ENCODE results near the gene XIRP2. TPM values are rescaled to one million over a fixed set of nuclear protein-coding genes. Genes with fewer than 3 reads are reported as not detected.

The XIRP2 gene, protein sequence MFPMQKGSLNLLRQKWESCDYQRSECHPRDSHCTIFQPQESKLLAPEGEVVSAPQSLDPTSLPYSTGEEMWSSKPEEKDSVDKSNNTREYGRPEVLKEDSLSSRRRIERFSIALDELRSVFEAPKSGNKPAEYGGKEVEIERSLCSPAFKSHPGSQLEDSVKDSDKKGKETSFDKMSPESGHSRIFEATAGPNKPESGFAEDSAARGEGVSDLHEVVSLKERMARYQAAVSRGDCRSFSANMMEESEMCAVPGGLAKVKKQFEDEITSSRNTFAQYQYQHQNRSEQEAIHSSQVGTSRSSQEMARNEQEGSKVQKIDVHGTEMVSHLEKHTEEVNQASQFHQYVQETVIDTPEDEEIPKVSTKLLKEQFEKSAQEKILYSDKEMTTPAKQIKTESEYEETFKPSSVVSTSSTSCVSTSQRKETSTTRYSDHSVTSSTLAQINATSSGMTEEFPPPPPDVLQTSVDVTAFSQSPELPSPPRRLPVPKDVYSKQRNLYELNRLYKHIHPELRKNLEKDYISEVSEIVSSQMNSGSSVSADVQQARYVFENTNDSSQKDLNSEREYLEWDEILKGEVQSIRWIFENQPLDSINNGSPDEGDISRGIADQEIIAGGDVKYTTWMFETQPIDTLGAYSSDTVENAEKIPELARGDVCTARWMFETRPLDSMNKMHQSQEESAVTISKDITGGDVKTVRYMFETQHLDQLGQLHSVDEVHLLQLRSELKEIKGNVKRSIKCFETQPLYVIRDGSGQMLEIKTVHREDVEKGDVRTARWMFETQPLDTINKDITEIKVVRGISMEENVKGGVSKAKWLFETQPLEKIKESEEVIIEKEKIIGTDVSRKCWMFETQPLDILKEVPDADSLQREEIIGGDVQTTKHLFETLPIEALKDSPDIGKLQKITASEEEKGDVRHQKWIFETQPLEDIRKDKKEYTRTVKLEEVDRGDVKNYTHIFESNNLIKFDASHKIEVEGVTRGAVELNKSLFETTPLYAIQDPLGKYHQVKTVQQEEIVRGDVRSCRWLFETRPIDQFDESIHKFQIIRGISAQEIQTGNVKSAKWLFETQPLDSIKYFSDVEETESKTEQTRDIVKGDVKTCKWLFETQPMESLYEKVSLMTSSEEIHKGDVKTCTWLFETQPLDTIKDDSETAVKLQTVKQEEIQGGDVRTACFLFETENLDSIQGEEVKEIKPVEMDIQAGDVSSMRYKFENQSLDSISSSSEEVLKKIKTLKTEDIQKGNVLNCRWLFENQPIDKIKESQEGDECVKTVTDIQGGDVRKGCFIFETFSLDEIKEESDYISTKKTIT (N-terminal part only)
- 537 TPM for total RNA-seq
- long read RNA-seq, partial matches to known transcripts, result 141 of 240 reads
- long read RNA-seq, other reads (novel, unspliced or antisense), result 95 of 240 reads

DNA sequence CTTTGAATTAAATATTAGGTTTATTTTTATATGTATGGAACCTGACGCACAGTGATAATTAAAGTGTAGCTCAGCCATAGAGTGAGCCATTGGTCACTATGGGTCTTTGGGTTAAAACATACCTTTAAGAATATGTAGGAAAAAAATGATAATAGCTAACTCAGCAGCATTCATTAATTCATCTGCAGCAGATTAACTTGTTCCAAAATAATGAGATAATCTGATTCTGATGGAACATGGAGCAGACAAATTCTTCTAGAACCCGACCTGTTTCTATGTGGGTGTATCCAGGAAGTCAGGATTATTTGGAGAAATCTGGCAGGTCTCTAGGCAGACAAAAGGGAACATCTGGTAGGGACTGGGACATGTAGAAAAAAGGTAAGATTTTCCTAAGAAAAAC lies at the start of gene XIRP2:
Gene XIRP2, plus strand, starts transcription at position 301 of the 400 bp plus-strand sequence. CDS start 15,003 bp downstream, outside the sequence.
- intact Hi-C loops (cut with DNase I), result no loop called here
- no peak for DNase-seq (ENCODE audit: low spot score)

DNA sequence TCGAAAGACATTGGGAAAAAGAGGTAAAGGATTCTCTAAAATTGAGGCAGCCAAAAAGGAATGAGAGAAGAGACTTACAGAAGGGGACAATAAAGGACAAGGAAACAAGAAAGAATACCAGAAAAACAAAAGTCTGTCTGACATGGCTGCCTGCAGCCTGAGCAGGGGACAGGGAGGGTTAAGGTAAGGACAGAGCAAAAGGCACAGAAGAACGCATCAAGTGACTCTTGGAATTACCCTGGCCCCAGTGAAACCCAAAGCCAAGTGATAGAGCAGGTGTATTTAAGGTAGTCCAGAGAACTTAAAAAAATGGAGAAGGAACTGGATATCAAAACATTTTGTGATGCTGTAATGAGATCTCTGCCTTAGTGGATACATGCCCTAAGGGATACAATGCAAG lies 47.1 kb upstream of the XIRP2 start:
- intact Hi-C loops (cut with DNase I), result no loop called here
- no peak for DNase-seq (ENCODE audit: low spot score)

DNA sequence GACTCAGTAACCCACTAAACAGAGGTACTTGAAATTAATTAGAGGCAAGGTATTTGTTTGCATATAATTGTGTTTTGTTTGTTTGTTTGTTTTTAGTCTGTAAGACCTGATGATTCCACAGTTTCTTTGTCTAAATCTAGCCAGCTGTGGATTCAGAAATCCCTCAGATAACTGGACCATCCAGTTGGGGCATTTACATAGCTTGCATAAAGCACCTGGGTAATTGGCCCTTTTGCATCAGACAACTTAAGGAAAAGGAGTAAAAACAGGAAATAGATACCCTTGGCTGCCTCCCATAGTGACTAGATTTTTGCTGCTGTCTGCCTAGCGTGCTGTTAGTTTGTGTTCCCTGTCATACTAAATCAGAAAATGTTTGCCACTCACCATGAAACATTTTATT lies 46.6 kb upstream of the XIRP2 start:
- intact Hi-C loops (cut with DNase I), result no loop called here

DNA sequence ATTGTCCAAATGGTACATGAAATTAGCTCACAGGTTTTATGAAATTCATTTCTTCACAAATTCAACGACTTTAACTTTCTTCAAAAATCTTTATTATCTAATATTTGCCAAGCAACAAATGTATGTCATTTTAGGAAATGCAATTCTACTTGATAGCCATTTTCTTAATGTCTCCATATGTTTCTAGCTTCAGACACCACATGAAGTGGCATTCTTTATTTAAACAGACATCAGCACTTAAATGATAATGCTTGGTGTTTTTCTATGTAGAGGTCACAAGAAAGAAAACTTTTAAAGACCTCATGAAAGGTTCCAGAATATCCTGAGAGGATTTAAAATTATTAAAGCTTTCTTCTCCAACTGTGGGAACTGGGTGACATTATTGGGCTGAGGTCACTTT lies 44.2 kb upstream of the XIRP2 start:
- intact Hi-C loops (cut with DNase I), result no loop called here
- no peak for DNase-seq (ENCODE audit: low spot score)

More for the DNA sequence above, 46.6 kb upstream of the XIRP2 start:
- DNase-seq (ENCODE audit: low spot score), result no peak

DNA sequence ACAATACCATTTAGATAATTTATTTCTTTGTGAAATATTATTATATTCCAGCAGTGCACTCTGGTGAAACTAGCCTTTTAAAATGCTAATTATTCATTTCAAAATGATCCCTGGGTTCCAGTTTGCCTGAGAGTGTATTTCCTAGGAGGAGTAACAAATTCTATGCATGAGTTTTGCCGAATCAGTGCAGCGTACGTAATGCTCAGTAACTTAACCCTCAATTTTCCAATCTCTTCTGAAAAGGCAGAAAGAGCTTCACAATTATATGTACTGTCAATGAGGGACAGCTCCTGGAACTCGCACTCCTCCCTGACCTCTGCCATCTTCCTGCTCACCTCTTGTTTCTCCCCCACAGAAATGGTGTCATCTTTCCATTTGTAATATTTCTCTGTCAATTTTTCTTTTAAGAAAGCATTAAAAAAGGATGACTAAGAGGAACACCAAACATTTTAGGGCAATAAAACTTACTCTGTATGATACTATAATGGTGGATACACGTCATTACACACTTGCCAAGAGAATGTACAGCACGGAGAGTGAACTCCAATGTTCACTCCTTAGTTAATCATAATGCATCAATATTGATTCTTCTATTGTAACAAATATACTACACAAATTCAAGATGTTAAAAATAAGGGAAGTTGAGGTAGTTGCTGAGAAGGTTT lies 25.7 kb upstream of the XIRP2 start:
- intact Hi-C loops (cut with DNase I), result no loop called here
- no peak for DNase-seq (ENCODE audit: low spot score)

DNA sequence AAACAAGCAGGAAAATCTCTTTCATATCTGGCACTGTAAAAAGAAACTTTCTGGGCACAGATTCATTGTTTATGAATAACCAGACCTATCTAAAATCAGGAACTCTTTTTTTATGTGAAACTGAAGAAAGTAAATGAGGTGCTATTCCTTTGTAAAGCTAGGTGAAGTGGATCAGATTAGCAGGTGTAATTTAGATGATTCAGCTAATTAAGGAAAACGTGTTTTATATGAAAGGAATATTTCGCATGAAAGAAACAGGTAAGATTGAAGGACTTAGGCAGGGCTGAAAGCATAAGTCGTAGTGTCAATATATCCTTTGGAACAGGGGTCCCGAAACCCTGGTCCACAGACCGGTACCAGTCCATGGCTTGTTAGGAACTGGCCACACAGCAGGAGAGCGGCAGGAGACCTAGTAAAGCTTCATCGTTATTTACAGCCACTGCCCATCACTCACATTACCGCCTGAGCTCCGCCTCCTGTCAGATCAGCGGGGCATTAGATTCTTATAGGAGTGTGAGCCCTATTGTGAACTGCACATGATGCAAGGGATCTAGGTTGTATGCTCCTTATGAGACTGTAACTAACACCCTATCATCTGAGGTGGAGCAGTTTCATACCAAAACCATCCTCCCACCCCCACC lies 20.3 kb upstream of the XIRP2 start:
- no peak for DNase-seq (ENCODE audit: low spot score)
- intact Hi-C loops (cut with DNase I), result no loop called here

DNA sequence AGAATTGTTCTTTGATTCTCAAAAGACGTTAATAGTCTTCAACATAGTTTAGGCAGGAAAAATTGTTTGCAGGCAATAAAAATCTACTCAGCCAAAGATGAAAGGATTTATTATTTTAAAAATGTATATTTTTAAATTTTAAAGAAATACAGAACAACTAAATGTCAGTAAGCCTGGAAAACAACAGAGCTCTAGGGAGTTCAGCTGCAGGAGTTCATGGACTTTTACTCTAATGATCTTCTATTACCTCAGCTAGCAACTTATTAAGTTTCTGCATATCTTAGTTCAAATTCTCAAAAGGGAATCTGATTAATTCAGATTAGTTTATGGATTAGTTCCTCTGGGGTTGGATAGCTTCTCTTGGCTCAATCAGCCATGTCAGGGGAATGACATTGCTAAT lies 17.9 kb upstream of the XIRP2 start:
- DNase-seq (ENCODE audit: low spot score), result no peak
- intact Hi-C loops (cut with DNase I), result no loop called here

DNA sequence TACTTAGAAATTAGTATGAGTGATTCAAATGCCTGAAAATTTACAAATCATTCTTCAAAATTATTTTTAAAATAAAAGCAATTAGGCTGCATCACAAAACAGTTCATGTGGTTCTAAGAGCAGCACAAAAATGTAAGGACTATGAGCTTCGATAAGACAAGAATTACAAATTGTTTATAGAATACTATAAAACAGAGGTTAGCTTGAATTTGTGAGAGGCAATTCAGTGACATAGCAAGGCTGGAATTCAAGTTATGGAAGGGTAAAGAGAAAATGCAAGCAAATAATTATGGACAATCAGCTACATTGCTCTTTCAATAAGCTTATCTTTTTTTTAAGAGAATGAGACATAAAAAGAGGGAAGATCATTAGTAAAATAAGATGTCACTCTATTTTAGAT lies 7.1 kb upstream of the XIRP2 start:
- intact Hi-C loops (cut with DNase I), result no loop called here
- DNase-seq (ENCODE audit: low spot score), result no peak

DNA sequence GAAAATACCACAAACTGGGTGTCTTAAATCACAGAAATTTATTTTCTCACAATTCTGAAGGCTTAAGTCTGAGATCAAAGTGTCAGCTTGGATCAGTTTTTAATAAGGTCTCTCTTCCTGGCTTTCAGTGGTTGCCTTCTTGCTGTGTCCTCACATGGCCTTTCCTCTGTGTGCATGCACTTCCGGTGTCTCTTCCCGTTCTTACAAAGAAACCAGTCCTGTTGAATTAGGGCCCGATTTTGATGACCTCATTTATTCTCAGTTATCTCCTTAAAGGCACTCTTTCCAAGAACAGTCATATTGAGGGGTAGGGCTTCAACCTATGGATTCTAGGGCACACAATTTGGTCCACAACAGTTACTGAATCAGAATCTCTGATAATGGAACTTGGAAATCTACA lies 5.4 kb upstream of the XIRP2 start:
- no peak for DNase-seq (ENCODE audit: low spot score)

DNA sequence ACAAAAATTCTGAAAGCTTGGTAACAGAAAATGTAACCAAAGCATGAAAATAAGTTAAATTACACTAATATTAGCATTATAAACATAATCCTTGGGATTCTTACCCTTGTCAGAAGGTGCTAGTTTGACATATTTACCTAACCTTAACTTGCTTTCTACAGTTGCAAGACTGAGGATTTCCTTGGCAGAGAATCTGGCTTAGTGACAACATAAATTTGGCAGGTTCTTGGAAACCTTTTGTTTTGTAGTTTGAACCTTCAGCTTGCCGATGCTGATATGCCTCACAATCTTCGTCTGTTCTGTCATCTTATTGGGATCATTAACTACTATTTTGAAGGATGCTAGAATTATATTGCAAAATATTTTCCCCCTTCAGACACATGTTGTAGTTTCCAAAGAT lies 3.4 kb downstream of the XIRP2 start:
- no peak for DNase-seq (ENCODE audit: low spot score)
- intact Hi-C loops (cut with DNase I), result no loop called here

More for the DNA sequence above, 5.4 kb upstream of the XIRP2 start:
- intact Hi-C loops (cut with DNase I), result no loop called here

DNA sequence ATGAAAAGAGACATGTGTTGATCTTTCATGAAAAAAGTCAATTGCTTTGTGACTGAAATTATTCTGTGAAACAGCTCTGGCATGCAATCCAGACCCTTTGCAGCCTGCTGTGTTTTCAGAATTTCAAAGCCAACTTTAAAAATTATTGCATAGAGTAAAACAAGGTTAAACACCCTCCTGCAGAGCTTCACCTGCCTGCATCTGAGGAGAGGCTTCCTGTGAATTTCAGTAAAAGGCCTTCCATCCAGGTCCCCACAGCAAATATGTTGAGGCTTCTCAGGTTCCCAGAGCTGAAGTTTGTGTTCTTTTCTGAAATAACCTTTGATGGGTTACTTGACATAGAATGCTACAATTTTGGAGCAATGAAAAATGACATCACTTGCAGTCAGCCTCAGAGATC lies 4.1 kb downstream of the XIRP2 start:
- intact Hi-C loops (cut with DNase I), result no loop called here
- DNase-seq (ENCODE audit: low spot score), result no peak

DNA sequence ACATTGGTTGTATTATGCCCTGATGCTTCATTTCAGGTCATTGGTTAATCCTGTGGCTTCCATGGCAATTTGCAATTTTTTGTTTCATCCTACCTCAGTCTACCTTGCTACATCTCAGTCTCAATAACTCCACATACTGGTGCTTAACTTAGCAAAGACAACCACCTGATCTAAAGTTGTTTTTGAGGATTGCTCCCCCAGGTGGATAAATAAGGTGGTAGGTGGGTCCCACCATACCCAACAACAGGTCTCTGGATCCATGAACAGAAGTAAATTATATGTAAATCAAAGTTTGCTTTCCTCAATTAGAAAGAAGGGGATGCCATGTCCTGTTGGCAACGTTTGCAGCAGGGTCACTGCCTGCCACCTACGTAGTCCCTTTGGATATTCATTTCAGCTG lies 7.0 kb downstream of the XIRP2 start:
- intact Hi-C loops (cut with DNase I), result no loop called here
- no peak for DNase-seq (ENCODE audit: low spot score)

DNA sequence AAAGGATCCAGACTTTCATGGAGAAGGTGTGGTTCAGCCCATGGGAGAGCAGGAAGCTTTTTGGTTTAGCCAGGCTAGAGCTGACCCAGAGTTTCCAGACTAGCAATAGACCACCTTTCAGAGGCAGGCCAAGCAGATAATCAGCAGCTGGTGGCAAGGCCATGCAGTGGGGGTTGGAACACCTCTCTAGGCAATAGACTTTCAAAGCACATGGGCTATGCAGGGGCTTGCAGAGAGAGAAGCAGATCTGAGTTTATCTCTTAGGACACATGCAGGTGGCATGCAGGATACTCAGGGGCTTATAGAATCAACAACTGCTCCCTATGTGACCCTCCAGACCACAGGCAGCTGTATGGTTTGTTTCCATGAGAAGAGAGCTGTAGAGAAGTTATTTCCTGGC lies 9.4 kb downstream of the XIRP2 start:
- intact Hi-C loops (cut with DNase I), result no loop called here
- DNase-seq (ENCODE audit: low spot score), result no peak

DNA sequence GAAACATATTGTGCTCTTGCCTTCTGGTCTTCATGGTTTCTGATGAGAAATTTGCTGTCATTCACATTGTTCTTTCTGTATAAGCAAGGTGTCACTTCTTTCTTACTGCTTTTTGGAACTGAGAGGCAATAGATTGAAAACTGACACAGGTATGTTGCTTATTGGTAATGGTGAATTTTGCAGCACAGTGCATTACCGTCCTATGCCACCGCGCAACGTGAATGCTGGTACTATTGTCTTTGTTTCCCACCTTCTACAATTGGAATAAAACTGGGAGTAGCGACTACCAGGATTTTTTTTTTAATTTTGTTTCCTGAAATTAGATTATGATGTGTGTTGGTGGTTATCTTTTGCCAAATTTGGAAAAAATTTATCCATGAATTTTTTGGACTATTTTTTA lies 11.4 kb downstream of the XIRP2 start:
- no peak for DNase-seq (ENCODE audit: low spot score)
- intact Hi-C loops (cut with DNase I), result no loop called here

DNA sequence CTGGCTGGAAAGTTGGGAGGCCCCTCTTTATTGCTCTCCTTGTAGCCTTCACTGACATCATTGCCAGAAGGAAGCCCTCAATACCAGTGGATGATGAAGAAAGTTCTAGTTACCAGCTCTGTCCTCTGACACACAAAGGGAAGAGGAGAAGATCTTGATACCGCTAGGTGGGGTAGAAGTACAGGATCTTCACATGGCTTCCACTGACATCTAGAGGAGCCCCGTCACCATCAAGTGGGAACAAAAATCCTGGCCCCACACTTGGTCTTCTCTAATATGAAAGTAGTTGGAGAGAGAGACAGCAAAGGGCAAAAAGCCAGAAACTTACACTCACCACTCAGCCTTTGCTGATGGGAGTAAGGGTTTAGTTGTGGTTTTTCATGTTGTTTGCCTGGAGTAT lies 12.4 kb downstream of the XIRP2 start:
- no peak for DNase-seq (ENCODE audit: low spot score)
- intact Hi-C loops (cut with DNase I), result no loop called here

DNA sequence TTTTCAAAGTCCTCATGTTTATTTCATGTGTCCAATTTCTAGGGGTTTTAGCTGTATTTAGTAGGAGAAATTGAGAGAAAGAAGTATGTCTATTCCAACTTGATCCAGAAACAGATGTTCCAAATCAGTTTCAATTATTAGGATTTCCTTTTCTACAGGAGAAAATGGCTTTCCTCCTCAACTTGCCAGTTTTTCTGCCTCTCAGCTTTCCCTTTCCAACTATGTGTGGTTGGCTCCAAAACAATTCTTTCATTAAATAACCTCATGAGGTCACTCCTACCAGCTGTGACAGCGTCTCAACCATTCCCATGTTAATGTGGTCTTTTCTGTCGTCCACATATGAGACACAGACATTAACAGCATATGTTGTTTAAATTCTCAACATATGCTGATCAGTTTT lies 13.1 kb downstream of the XIRP2 start:
- no peak for DNase-seq (ENCODE audit: low spot score)
- intact Hi-C loops (cut with DNase I), result no loop called here

DNA sequence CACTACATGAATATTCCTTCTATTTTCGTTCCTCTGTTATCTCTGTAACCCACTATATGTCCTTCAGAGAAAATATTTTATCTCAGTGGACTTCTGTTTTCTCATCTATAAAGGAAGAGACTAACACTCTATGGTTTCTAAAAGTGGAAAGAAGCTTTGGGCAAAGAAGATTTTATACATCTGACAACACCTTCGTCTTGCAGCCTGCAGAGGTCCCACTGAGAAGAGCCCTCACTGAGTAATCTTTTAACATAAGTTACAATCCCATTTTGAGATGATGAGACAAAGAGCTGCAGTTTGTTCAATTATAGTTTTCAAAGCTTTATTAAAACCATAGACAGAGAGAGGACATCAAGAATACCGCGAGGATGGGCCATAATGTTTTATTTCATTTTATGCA lies 28.7 kb downstream of the XIRP2 start:
- intact Hi-C loops (cut with DNase I), result no loop called here
- no peak for DNase-seq (ENCODE audit: low spot score)

DNA sequence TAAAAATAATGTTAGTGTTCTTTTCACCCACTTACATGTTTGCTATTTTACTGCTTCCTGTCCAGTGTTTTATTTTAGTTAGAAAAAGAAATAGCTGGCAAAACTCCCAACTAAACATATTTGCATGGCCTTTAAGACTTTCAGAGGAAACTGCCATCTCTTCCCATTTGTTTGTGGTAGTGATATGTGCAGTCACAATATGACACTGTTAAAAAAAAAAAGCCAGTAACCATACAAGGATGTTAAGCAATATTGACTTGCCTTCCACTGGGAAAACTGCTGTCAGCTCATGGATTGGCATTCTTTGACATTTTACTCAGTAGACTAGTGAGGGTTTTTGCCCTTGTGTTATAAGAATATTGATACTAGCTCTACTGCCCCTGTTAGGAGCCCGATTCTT lies 29.1 kb downstream of the XIRP2 start:
- intact Hi-C loops (cut with DNase I), result no loop called here
- no peak for DNase-seq (ENCODE audit: low spot score)

Measured in cardiac septum (tissue), 1 donor.